GM12864 (cell line): Measurements from ENCODE around the gene SNX21.

Experiments used
- DNase-seq: peaks from one replicate; pipeline ENCODE4 v3.0.0-alpha.2; 2011; ENCODE audit warnings: low read depth
- H3K4me3 ChIP-seq: 2 replicates; pipeline ENCODE4 v1.5.1; 2011; ENCODE audit warnings: mild to moderate bottlenecking, low read depth, low read length, control low read depth
- TF ChIP-seq, protein P1 (sequence below): IDR thresholded peaks from 2 replicates; pipeline ENCODE4 v1.5.1; 2011; ENCODE audit warnings: low read depth, mild to moderate bottlenecking, moderate library complexity, low read length, control low read depth, inconsistent platforms; ENCODE audit errors: missing control alignments

SNX21 gene

DNA sequence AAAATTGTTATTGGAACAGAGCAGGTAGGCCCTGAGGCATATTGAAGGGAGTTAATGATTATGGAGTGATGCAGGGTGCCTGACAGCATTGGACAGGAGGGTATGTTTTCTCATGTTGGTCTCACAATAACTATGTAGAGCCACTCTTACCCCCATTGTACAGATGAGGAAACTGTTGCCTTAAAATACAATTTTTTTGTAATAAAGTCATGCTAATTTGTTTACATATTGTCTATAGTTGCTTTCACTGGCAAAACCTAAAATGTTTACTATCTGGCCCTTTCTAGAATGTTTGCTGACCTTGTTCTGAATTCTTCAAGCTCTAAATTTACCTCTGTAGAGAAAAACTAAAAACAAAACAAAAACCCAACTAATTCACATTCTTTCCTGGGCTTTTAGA lies 17.9 kb downstream of the SNX21 start:
- TF ChIP-seq, protein P1, sequence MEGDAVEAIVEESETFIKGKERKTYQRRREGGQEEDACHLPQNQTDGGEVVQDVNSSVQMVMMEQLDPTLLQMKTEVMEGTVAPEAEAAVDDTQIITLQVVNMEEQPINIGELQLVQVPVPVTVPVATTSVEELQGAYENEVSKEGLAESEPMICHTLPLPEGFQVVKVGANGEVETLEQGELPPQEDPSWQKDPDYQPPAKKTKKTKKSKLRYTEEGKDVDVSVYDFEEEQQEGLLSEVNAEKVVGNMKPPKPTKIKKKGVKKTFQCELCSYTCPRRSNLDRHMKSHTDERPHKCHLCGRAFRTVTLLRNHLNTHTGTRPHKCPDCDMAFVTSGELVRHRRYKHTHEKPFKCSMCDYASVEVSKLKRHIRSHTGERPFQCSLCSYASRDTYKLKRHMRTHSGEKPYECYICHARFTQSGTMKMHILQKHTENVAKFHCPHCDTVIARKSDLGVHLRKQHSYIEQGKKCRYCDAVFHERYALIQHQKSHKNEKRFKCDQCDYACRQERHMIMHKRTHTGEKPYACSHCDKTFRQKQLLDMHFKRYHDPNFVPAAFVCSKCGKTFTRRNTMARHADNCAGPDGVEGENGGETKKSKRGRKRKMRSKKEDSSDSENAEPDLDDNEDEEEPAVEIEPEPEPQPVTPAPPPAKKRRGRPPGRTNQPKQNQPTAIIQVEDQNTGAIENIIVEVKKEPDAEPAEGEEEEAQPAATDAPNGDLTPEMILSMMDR = no peak
- H3K4me3 ChIP-seq = no peak overlapping the region
- DNase-seq = no peak

DNA sequence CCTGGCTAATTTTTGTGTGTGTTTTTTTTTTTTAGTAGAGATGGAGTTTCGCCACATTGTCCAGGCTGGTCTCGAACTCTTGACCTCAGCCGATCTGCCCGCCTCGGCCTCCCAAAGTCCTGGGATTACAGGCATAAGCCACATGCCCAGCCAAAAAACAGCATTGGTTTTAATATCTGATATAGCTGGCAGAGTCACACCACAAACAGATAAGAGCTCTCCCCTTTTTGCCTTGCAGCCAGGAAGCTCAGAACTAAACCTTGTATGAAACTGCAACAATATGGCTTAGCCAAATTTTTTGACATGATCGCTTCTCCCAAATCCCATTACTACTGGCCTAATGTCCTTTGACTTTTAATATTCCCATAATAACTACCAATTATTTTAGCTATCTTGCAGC lies 18.7 kb downstream of the SNX21 start:
- DNase-seq = no peak
- TF ChIP-seq, protein P1 = no peak
- H3K4me3 ChIP-seq = no peak overlapping the region

DNA sequence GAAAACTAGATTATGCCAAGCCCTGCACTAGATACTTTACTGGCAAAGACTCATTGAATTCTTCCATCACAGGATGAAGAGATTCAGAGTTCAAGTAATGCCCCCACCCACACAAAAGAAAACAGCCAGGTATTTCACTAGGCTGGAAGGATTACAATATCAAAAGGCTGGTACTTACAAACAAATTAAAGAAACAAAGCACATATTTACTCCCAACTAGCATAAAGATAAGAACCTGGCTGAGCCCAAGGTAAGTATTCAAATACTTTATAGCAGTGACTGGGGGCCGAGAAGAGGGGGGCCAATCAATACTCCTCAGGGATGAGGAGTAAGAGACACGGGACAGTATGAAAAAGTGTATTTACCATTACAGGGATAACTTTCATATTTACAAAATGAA lies 19.9 kb downstream of the SNX21 start:
- no peak for DNase-seq
- no peak overlapping the region for H3K4me3 ChIP-seq
- TF ChIP-seq, protein P1 = no peak

DNA sequence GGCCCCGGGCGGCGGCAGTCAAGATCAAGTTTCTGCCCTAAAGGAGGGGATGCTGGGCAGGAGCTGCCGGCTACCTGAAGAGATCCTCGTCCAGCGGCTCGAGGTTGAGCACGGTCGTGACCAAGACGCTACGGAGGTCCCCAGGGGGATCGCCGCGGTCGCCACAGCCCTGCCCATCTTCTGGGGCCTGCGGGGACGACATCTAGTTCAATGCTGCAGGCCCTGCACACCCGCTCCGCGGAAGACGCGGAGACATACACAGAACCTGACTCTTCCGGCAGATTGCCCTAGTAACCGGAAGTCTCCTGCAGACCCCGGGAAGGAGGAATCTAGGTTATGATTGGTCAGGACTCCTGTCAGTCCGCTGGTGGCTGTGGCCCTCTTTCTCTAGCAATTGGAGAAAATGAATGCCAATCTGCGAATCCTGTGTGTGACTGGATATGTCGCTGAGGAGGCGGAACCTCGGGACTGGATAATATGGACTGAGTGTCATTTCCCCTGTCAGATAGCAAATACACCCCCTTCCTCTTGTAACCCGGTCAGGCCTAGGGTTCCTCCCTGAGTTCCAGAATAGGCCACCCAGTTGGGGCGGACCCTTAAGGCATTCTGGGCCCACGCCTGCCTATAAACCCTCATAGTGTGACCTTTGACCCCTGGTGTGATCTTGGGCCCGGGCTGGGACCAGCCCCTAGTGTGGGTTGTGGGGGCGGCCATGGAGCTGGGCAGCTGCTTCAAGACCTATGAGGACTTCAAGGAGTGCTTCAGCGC lies 23.7 kb downstream of the SNX21 start, which contains the start of the genes ACOT8 and ZSWIM3:
TSS of gene ACOT8 (minus strand) at position 279 of the 768 bp plus-strand sequence. CDS start at position 202, 77 bp downstream.
TSS of gene ZSWIM3 (plus strand) at position 501 of the 768 bp plus-strand sequence. CDS start at position 713, 212 bp downstream.
- TF ChIP-seq, protein P1 = no peak
- DNase-seq = peak; percentile 100

DNA sequence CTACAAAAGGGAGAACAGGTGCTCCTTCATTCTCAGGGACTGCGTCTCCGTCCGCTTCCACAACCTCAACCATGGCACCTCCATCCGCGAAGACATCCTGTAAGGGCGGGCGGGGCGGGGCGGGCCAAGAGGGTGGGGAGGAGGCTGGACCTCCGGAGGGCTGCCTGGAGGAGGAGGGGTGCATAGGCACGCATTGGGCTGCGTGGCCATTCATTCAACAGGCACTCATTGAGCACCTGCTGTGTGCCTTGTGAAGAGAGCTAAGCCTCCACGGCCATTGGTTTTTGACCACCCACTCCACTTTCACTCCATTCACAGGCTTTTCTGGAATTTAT lies 24.2 kb downstream of the SNX21 start:
- TF ChIP-seq, protein P1 = no peak
- H3K4me3 ChIP-seq = peak overlapping the region; percentile 97
- DNase-seq = peak; percentile 15

More for the DNA sequence above, 23.7 kb downstream of the SNX21 start, which contains the start of the genes ACOT8 and ZSWIM3:
- peak within 1 kb of the TSS; percentile 97 for H3K4me3 ChIP-seq

DNA sequence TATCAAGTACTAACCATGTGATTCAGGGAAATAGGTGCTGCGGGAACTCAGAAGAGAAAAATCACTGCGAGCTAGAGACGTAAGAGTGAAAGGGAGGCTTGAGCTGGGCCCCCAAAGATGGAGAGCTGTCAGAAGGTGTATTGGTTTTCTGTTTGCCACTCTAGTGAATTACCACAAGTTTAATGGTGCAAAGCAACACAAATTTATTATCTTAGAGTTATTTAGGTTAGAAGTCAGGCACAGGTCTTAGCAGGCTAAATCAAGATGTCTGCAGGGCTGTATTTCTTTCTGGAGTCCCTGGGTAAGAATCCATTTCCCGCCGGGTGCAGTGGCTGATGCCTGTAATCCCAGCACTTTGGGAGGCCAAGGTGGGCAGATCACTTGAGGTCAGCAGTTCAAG lies 26.3 kb downstream of the SNX21 start:
- TF ChIP-seq, protein P1 = no peak
- no peak overlapping the region for H3K4me3 ChIP-seq
- DNase-seq = no peak
